Fibroblast of skin of left biceps (primary cell): ENCODE data around the gene RANBP10.

Experiments used
- DNase-seq, 2 experiments: peaks; one replicate each; pipeline ENCODE4 v3.0.0-alpha.2; 2013; ENCODE audit warnings: low read depth in 2 of 2

The RANBP10 gene

DNA sequence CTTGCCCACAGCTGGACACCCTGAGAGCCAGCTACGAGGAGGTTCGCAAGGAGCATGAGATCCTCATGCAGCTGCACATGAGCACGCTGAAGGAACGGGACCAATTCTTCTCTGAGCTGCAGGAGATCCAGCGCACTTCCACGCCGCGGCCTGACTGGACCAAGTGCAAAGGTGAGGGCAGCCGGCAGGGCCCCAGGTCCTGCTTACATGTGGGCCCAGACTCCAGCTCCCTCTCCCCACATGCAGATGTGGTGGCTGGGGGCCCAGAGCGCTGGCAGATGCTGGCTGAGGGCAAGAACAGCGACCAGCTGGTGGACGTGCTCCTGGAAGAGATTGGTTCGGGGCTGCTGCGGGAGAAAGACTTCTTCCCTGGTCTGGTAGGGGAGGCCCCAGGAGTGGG, 19.5 kb upstream of the RANBP10 start:
- DNase-seq = no peak

GRCh38 chr16:67825119-67825518, 18.8 kb upstream of the RANBP10 start:
- DNase-seq = no peak

- no peak for DNase-seq
Observed at GRCh38 chr16:67822511-67822910, 16.2 kb upstream of the RANBP10 start.

DNA sequence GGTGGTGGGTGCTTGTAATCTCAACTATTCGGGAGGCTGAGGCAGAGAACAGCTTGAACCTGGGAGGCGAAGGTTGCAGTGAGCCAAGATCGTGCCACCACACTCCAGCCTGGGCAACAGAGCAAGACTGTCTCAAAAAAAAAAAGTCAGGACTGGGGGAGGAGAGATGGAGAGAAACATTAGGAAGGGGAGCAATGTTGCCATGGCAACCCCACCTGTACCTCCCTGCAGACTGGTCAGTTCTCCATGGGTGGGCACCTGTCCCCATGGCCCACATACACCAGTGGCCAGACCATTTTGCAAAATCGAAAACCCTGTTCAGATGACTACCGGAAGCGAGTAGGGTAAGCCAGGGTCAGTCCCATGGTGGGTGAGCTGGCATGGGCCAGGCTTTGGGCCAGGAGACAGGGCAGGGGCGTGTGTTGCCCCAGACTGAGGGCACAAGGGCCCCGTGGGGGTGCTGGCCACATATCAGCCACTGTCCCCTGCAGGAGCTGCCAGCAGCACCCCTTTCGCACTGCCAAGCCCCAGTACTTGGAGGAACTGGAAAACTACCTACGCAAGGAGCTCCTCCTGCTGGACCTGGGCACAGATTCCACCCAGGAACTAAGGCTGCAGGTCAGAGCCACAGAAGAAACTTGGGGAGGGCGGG, 14.4 kb upstream of the RANBP10 start:
- DNase-seq = no peak

GRCh38 chr16:67814567-67814966, 8.2 kb upstream of the RANBP10 start:
- no peak for DNase-seq

DNA sequence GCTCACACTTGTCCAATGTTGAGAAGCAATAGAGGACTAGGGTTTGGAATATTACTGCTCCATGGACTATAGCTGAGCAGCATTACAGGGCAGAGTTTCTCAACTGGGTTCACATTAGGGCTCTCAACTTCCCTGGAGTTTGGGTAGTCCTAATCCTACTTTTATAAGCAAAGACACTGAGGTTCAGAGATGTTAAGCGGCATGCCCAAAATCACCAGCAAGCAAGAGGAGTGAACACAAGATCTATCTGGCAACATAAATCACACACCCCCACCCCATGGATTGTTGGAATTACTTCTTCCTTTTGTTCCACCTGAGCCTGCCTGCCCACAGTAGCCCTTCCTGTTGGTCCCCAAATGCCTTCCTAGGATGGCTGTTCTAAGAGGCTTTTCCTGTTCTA, 5.5 kb upstream of the RANBP10 start:
- no peak for DNase-seq

DNA sequence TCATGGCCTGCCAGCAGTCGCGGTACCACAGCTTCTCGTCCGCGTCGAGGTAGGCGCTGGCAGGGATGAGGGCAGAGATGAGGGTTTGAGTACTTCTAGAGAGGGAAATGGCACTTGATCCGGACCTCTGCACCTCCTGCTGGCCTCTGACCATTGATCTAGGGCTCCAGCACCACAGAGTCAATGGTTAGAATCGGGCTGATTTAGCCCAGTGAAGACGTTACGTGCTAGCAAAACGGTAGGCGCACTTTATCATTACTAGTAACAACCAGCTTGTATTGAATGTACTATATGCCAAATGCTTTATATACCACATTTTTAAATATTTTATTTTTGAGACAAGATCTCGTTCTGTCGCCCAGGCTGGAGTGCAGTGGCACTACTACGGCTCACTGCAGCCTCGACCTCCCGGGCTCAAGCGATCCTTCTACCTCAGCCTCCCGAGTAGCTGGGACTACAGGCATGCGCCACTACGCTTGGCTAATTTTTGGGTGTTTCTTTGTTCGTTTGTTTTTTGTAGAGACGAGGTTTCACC, 855 bp upstream of the RANBP10 start:
- no peak for DNase-seq

GRCh38 chr16:67805718-67806427, 487 bp downstream of the RANBP10 start:
- no peak for DNase-seq

DNA sequence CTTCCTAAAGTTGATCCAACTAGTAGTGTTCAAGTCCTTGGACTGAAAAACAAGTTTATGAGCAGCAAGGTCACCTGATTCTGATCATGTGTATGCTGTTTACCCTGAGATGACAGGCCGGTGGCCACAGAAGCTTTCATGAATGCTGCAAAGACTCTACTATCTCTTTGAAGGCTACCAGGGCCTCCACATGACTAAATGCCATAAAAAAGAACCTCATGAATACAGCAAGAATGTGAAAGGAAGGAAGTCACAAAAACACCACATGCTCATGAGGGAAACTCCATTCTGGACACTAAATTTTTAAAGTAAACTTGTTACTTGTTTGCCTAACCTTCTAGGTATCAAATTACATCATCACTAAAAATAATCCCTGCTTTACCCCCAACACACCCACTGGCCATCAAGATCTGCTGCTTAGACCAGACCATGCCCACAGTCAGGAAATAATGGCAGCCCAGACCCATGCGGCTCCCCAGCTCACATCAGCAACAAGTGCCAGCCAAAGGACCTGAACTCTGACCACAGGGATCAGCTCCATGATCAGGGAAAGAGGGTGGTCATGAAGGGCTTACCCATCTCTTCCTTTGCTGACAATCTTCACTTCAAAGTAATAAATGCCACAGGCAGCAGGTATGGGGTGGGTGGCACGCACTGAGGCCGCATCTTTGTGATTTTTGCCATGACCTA, 1.4 kb downstream of the RANBP10 start:
- DNase-seq = no peak

DNA sequence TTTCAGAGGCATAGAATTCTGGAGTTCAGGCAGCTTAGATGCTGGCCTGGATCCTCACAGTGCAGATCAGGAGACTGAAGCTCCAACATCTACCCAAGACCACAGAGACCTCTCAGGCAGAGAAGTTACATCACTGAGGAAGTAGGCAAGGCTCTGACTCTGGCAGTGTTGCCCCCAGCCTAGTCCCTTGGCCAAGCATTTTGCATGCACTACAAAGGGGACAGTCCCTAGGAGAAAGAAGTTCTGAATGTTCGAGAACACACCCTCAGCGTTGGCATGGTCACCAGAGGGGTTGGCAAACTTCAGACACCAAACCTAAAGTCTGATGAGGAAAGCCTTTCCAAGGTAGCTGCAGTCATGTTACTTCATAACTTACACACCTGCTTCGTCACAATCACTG, 2.5 kb downstream of the RANBP10 start:
- no peak for DNase-seq

DNA sequence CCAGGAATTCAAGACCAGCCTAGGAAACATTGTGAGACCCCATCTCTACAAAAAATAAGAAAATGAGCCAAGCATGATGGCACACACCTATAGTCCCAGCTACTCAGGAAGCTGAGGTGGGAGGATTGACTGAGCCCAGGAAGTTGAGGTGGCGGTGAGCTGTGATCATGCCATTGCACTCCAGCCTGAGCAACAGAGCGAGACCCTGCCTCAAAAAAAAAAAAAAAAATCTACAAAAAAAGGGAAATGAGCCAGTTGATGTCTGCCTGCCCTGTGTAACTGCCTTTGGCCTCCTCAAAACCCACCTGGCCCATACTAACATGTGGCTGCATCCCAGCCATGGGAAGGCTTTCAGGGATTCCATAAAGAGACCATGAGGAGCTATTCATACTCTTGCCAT, 4.5 kb downstream of the RANBP10 start:
- no peak for DNase-seq

- DNase-seq = no peak
Observed at GRCh38 chr16:67801241-67801640, 5.1 kb downstream of the RANBP10 start.

DNA sequence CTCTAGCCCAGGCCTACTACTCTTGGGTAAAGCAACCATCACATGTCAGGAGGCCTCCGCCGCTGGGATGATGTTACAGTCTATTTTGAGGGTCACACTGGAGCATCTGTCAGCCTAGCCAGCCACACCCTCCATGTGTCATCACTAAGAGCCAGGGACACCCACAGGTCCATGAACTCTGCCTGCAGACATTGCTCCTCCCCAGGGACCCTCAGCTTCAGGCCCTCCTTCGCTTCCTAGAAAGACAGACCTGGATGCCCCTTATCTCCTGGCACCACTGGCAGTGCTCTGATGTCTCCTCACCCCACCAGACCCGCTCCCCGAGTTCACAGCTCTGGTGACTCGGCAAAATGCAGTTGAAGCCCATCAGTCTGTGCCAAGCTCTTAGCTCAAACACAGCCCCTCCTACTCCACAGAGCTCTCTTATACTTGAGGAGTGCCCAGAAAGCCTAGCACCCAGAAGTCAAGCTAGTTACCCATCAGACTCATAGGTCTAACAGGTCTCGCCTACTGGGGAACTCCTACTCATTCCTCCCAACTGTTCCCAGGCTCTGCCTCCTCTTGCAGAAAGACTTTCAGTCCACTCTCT, 5.9 kb downstream of the RANBP10 start:
- DNase-seq = no peak

DNA sequence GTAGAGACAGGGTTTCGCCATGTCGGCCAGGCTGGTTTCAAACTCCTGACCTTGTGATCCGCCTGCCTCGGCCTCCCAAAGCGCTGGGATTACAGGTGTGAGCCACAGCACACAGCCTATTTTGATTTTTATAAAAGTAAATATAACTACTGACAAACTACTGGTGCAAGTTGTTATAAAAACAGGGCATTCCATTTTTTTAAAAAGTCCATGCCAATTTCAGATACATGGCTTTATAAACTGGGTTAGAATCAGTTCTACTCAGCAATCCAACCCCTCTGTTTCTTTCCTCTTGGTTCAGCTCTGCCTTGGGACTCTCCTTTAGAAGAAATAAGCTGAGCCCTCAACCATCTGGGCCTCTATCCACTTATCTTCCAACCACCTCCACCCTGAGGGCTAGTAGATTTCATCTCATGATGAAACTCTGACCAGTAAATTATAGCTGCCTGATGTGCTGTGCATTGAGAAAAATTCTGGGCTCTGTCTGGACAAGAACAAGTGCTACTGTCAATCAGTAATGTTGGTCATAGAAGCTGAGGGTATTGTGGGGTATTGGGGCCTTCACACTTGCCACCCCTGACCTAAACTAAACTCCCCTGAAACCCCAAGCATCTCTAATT, 10.2 kb downstream of the RANBP10 start:
- DNase-seq = no peak

DNA sequence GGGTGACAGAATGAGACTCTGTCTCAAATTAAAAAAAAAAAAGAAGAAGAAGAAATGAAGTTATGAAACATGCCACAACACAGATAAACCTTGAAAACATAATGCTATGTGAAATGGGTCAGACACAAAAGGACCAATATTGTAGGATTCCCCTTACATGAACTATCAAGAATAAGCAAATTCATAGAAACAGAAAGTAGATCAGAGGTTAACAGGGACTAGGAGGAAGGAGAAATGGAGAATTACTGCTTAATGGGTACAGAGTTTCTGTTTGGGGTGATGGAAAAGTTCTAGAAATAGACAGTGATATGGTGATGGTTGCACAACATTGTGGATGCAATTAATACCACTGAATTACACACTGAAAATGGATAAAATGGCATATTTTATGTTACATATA, 16.3 kb downstream of the RANBP10 start:
- no peak for DNase-seq

DNA sequence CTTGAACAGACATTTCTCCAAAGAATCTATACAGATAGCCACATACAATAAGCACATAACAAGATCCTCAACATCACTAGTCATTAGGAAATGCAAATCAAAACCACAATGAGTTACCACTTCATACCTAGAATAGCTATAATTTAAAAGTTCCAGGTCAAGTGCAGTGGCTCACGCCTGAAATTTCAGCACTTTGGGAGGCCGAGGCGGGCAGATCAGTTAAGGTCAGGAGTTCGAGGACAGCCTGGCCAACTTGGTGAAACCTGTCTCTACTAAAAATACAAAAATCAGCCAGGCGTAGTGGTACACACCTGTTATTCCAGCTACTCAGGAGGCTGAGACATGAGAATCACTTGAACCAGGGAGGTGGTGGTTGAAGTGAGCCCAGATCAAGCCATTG, 19.9 kb downstream of the RANBP10 start:
- DNase-seq = no peak

GRCh38 chr16:67783353-67783725, 23.0 kb downstream of the RANBP10 start:
- no peak for DNase-seq

- DNase-seq = no peak
Observed at GRCh38 chr16:67782567-67783352, 23.6 kb downstream of the RANBP10 start.

GRCh38 chr16:67781565-67781921, 24.8 kb downstream of the RANBP10 start:
- DNase-seq = no peak

- no peak for DNase-seq
Observed at GRCh38 chr16:67780847-67781564, 25.4 kb downstream of the RANBP10 start.
